HepG2 (cell line): ENCODE measurements around the gene ADCK2. TPM values are rescaled to one million over a fixed set of nuclear protein-coding genes. Genes with fewer than 3 reads are reported as not detected.
"Not testable (repeated sequence)": the region's sequence is repeated elsewhere in the genome, so short reads cannot be mapped to it uniquely, and the experiment has no call there.

Experiments
- ATAC-seq: fragments of 200-7000 bp; cut with Tn5 transposase; 3 replicates; pipeline ENCODE4 v1.9.1; 2020; ENCODE audit warnings: mild to moderate bottlenecking, moderate library complexity
- BruUV-seq: library from RNA; stranded (reverse); fragments of 400-500 nt; replicated peaks from 2 replicates; lab custom pipeline; 2021; lab: Mats Ljungman, UMichigan
- CTCF ChIA-PET: fragments of 300-600 bp; formaldehyde crosslinking; extraction: SDS; loops from one replicate; lab custom pipeline; 2021; ENCODE audit warnings: low total read pairs, inconsistent platforms, low intra/inter-chr PET ratio; lab: Yijun Ruan, JAX
- POLR2A ChIA-PET: fragments of 350-600 bp; sonication (Branson Sonifier 250); formaldehyde crosslinking; loops from one replicate; lab custom pipeline; 2020; ENCODE audit warnings: antibody characterized with exemption, inconsistent platforms; lab: Yijun Ruan, JAX
- DNase-seq: peaks from one replicate; pipeline ENCODE4 v3.0.0-alpha.2; 2015; ENCODE audit warnings: low spot score
- FAIRE-seq: peaks from 3 replicates; lab custom pipeline; 2011; peaks lifted over from hg19 to GRCh38; lab: Jason Lieb, UNC
- H2AFZ ChIP-seq: one replicate; pipeline ENCODE4 v1.6.1; 2011; ENCODE audit warnings: low read length, inconsistent platforms
- H3K27ac ChIP-seq: fragments of 300-600 bp; 3 replicates; pipeline ENCODE4 v1.8.0; 2011; ENCODE audit warnings: mixed run types, mild to moderate bottlenecking, mixed read lengths, low read length, inconsistent platforms; ENCODE audit not compliant: insufficient read depth; ENCODE audit errors: extremely low read length
- H3K27me3 ChIP-seq, 2 experiments: fragments of 200-600 bp in 1 of 2; 2 replicates in 1 of 2; 3 replicates in 1 of 2; pipeline versions ENCODE4 v1.6.0 to v1.8.0; 2011; ENCODE audit warnings: low read length in 2 of 2, mild to moderate bottlenecking in 2 of 2, moderate library complexity in 2 of 2, inconsistent platforms in 1 of 2; ENCODE audit not compliant: insufficient read depth in 2 of 2, control insufficient read depth in 1 of 2
- H3K36me3 ChIP-seq, 2 experiments: fragments of 200-600 bp in 1 of 2; replicated peaks in 1 of 2; 2 replicates in 1 of 2; 3 replicates in 1 of 2; pipeline versions ENCODE4 v1.5.1 to v1.8.0; 2011; ENCODE audit warnings: low read length in 2 of 2, inconsistent platforms in 1 of 2; ENCODE audit not compliant: insufficient read depth in 2 of 2, control insufficient read depth in 1 of 2
- H3K4me1 ChIP-seq: 2 replicates; pipeline ENCODE4 v1.5.1; 2012; ENCODE audit warnings: low read length, inconsistent platforms; ENCODE audit not compliant: insufficient read depth
- H3K4me2 ChIP-seq: 2 replicates; pipeline ENCODE4 v1.6.0; 2011; ENCODE audit warnings: low read depth, low read length, inconsistent platforms
- H3K4me3 ChIP-seq, 3 experiments: fragments of 200-600 bp in 1 of 3; sonication (generic), shearing (Covaris generic) in 1 of 3; replicated peaks in 1 of 3; 2 replicates each; pipeline ENCODE4 v1.5.1; 2011 to 2016; ENCODE audit warnings: low read length in 3 of 3, inconsistent platforms in 2 of 3, low read depth in 2 of 3, mild to moderate bottlenecking in 2 of 3, control low read depth in 1 of 3, mixed read lengths in 1 of 3; ENCODE audit not compliant: insufficient read depth in 1 of 3
- H3K79me2 ChIP-seq: one replicate; pipeline ENCODE4 v1.6.1; 2011; ENCODE audit warnings: low read length, inconsistent platforms; ENCODE audit not compliant: insufficient read depth
- H3K9ac ChIP-seq: 2 replicates; pipeline ENCODE4 v1.6.0; 2011; ENCODE audit warnings: mild to moderate bottlenecking, low read depth, low read length, inconsistent platforms; ENCODE audit not compliant: insufficient read depth
- H3K9me3 ChIP-seq: 2 replicates; pipeline ENCODE4 v1.5.1; 2012; ENCODE audit warnings: mild to moderate bottlenecking, low read length
- H4K20me1 ChIP-seq: 2 replicates; pipeline ENCODE4 v1.6.0; 2011; ENCODE audit warnings: inconsistent platforms, mild to moderate bottlenecking, low read length, moderate library complexity; ENCODE audit not compliant: insufficient read depth
- ATF3 ChIP-seq: sonication (generic); formaldehyde crosslinking; IDR thresholded peaks from 2 replicates; pipeline ENCODE4 v1.4.0; 2020; ENCODE audit warnings: missing genetic modification reagents
- HMG20A ChIP-seq: IDR thresholded peaks from 2 replicates; pipeline ENCODE4 v1.6.1; 2016; ENCODE audit warnings: borderline replicate concordance
- SKI ChIP-seq: fragments of 450-650 bp; IDR thresholded peaks from one replicate; pipeline ENCODE4 v1.6.1; 2018; ENCODE audit warnings: mild to moderate bottlenecking; ENCODE audit not compliant: partially characterized antibody
- SP4 ChIP-seq: sonication (generic); formaldehyde crosslinking; IDR thresholded peaks from 2 replicates; pipeline ENCODE4 v1.8.1; 2023; ENCODE audit warnings: mild to moderate bottlenecking, missing genetic modification reagents
- ZFYVE20 ChIP-seq: sonication (generic); formaldehyde crosslinking; IDR thresholded peaks from 2 replicates; pipeline ENCODE4 v1.8.0; 2023; ENCODE audit warnings: low read depth, mild to moderate bottlenecking, moderate library complexity, missing genetic modification reagents, borderline replicate concordance
- ZNF383 ChIP-seq: sonication (generic); formaldehyde crosslinking; IDR thresholded peaks from 2 replicates; pipeline ENCODE4 v1.4.0; 2020; ENCODE audit warnings: missing genetic modification reagents, mild to moderate bottlenecking, borderline replicate concordance
- ZNF670 ChIP-seq: sonication (generic); formaldehyde crosslinking; IDR thresholded peaks from 2 replicates; pipeline ENCODE4 v1.8.0; 2022; ENCODE audit warnings: mild to moderate bottlenecking, missing genetic modification reagents, borderline replicate concordance
- ZNF724P ChIP-seq: sonication (generic); formaldehyde crosslinking; IDR thresholded peaks from 2 replicates; pipeline ENCODE4 v1.8.0; 2022; ENCODE audit warnings: missing genetic modification reagents, borderline replicate concordance
- ZSCAN30 ChIP-seq: sonication (generic); formaldehyde crosslinking; IDR thresholded peaks from 2 replicates; pipeline ENCODE4 v1.5.0; 2020; ENCODE audit warnings: mild to moderate bottlenecking, missing genetic modification reagents
- WGBS: methylation state at CpG from one replicate; pipeline ENCODE4 v1.1.6; 2017; ENCODE audit warnings: low lambda C conversion rate; 5-methylcytosine and 5-hydroxymethylcytosine counted together
- in situ Hi-C: cut with HindIII; loops from 2 replicates; pipeline ENCODE4 v1.10.0; 2017; ENCODE audit warnings: low pct_unique_long_range_greater_than_20kb; ENCODE audit not compliant: extremely low pct_ligation_motif_present
- intact Hi-C: fragments of 100-400 bp; cut with micrococcal nuclease; formaldehyde crosslinking; loops from one replicate; pipeline ENCODE4 v1.10.0; 2022; ENCODE audit not compliant: unreplicated experiment
- polyA plus RNA-seq, 8 experiments: library from polyadenylated mRNA; depleted of rRNA in 3 of 8; stranded (reverse) in 7 of 8; unstranded in 1 of 8; fragments of >200 nt; fragmentation: Illumina TruSeq in 4 of 8; extraction: Trizol in 4 of 8; gene quantifications; 2 replicates each; pipeline versions ENCODE4 v1.2.1 to v1.2.3, GENCODE V29; 2011 to 2016; ENCODE audit warnings: low read depth in 4 of 8, missing spikeins in 1 of 8, mixed read lengths in 1 of 8; ENCODE audit not compliant: insufficient read depth in 1 of 8
- total RNA-seq, 5 experiments: library from RNA; depleted of rRNA; stranded (reverse); fragments of >200 nt; fragmentation: Illumina TruSeq; extraction: Trizol; gene quantifications; 2 replicates each; pipeline ENCODE4 v1.2.3, GENCODE V29; 2016; ENCODE audit warnings: low read depth in 1 of 5
- TF ChIP-seq, protein P1 (sequence below): sonication (generic); formaldehyde crosslinking; IDR thresholded peaks from 2 replicates; pipeline ENCODE4 v1.5.0; 2020; ENCODE audit warnings: mild to moderate bottlenecking, missing genetic modification reagents
- TF ChIP-seq, protein P2 (sequence below): IDR thresholded peaks from 2 replicates; pipeline ENCODE4 v1.6.1; 2016; ENCODE audit warnings: mild to moderate bottlenecking

Gene ADCK2
- total and polyA plus RNA-seq, 2 of the 13 experiments (the other 11 are each of a cell fraction or from before 2014, with no cell fraction given) = 8.6 to 18.8 TPM

DNA sequence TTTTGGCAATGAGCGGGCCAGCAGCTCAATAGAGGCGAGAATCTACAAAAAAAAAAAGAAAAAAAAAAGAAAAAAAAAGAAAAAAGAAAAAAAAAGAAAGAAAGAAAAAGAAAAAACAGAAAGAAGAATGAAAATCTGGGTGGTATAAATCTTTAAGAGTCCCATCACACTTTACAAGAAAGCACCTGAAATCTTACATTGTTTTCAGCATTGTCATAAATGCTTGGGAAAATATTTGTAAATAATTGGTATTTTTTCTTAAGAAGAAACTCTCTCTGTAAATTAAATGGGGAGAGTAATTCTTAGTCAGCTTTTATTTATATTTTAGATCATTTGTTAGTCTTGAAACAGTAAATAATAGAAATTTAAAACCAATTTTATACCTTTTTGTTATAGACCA lies 62.0 kb downstream of the ADCK2 start (continued):
- no peak for TF ChIP-seq ZSCAN30
- TF ChIP-seq, all 625 proteins: peak for 0

DNA sequence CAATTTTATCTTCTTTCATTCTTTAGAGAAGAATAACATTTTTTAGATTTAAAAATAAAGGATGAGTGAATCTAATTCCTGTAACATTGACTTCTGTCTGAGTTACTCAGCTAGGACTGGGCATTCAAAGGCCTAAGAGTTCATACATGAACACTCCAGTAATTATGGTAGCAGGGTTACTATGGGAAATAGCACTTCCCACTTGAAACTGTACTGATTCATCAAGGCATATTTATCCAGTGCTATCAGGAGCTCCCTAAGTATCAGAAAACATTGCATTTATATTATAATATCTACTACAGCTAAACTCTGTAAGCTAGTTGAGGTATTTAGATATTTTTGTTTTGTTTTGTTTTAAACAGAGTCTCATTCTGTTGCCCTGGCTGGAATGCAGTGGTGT lies 65.5 kb downstream of the ADCK2 start:
- Histone ChIP-seq H3K27ac (no peak overlapping the region), H3K27me3 (no peaks in the 10 kb centered on the region), H3K79me2 (no peaks in the 10 kb centered on the region), H3K4me1 (no peaks in the 10 kb centered on the region), H3K9me3 (no peaks in the 10 kb centered on the region), H3K36me3 (peaks cover 5 to 15% of the 10 kb centered on the region in 2 experiments; a peak in 3 of 5 replicates), H2AFZ (no peak overlapping the region), H3K4me3 (no peak overlapping the region), H3K4me2 (no peak overlapping the region), H3K9ac (no peak overlapping the region), H4K20me1 (no peaks in the 10 kb centered on the region)
- TF ChIP-seq ZNF724P = no peak
- no peak for TF ChIP-seq ATF3
- no peak for TF ChIP-seq SP4
- no peak for TF ChIP-seq ZNF383 (CRISPR knock-in tag)
- TF ChIP-seq, protein P1, sequence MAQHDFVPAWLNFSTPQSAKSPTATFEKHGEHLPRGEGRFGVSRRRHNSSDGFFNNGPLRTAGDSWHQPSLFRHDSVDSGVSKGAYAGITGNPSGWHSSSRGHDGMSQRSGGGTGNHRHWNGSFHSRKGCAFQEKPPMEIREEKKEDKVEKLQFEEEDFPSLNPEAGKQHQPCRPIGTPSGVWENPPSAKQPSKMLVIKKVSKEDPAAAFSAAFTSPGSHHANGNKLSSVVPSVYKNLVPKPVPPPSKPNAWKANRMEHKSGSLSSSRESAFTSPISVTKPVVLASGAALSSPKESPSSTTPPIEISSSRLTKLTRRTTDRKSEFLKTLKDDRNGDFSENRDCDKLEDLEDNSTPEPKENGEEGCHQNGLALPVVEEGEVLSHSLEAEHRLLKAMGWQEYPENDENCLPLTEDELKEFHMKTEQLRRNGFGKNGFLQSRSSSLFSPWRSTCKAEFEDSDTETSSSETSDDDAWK (CRISPR knock-in tag) = no peak
- TF ChIP-seq ZNF670 (CRISPR knock-in tag) = no peak
- TF ChIP-seq, protein P2, sequence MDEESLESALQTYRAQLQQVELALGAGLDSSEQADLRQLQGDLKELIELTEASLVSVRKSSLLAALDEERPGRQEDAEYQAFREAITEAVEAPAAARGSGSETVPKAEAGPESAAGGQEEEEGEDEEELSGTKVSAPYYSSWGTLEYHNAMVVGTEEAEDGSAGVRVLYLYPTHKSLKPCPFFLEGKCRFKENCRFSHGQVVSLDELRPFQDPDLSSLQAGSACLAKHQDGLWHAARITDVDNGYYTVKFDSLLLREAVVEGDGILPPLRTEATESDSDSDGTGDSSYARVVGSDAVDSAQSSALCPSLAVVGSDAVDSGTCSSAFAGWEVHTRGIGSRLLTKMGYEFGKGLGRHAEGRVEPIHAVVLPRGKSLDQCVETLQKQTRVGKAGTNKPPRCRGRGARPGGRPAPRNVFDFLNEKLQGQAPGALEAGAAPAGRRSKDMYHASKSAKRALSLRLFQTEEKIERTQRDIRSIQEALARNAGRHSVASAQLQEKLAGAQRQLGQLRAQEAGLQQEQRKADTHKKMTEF (CRISPR knock-in tag) = no peak
- TF ChIP-seq ZFYVE20 (CRISPR knock-in tag) = no peak
- no peak for TF ChIP-seq HMG20A (CRISPR knock-in tag)
- no peak for TF ChIP-seq SKI
- POLR2A ChIA-PET = no interaction called here
- no TSS peak for BruUV-seq
- ATAC-seq (no peak), DNase-seq (no peak), FAIRE-seq (no peak)
- CTCF ChIA-PET = no interaction called here
- in situ Hi-C loops (no loop called here), intact Hi-C loops (no loop called here)

GRCh38 chr7:140743255-140743654 lies 70.5 kb downstream of the ADCK2 start:
- ATAC-seq, H3K4me2 ChIP-seq, H3K27ac ChIP-seq, BruUV-seq, H3K4me3 ChIP-seq, in situ Hi-C loops, CTCF ChIA-PET, POLR2A ChIA-PET, H3K79me2 ChIP-seq, H2AFZ ChIP-seq, DNase-seq, FAIRE-seq, H3K36me3 ChIP-seq, H3K27me3 ChIP-seq, H3K9me3 ChIP-seq, intact Hi-C loops, H4K20me1 ChIP-seq, H3K9ac ChIP-seq: not testable (repeated sequence)
- peaks cover 13% of the 10 kb centered on the region for H3K4me1 ChIP-seq
- WGBS = 92% methylated on average over 2 of the region's 4 CpGs
